Measurements from ENCODE around the gene ZBTB16.

DNA sequence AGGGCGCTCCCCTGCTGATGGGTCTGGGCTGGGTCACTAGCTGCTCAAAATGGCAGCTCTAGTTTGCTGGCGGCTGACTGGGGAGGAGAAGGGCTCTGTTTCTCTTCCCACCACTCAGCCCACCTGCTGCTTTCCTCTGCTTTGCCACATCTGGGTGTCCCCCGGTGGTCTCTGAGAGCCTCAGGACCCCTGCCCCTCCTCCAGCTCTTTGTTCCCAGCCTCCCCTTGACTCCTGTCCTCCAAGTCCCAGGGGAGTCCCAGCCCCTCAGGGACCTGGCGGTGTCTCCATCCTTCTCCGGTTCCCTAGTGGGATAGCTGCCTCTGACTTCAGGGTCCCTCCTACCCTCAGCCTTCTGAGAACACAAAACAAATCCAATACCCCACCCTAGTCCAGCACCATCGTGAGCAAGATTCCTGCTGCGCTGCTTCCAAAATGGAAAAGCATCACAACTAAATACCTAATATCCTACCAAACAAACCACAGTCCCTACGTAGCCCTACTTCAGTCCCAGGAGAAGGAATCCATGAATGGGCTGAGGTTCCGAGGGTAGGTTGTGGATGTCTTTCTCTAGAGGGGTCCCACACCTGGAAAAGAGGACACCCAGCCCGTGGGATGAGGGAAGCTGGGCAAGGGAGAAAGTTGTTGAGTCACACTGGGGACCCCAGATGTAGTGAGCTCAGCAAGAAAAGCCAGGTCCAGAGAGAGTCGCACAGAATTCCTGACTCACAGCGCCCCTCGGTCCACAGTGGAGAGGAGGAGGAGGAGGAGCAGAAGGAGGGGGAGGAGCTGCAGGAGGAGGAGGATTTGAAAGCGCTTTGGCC is 191.7 kb downstream of the ZBTB16 start:
- TF ChIP-seq EZH2 (IDR thresholded peaks at IDR 0.05) (no peak), POLR2AphosphoS5 (IDR thresholded peaks at IDR 0.05; ENCODE audit: borderline replicate concordance, low read depth, low read length) (no peak), FOXP2 (optimal IDR thresholded peaks at IDR 0.05; ENCODE audit: control extremely low read depth, extremely low read length, insufficient read depth) (no peak)
